Cortex of kidney (tissue), 1 donor: ENCODE data around the gene SYNGR1.
"Not testable (repeated sequence)": the region's sequence is repeated elsewhere in the genome, so short reads cannot be mapped to it uniquely, and the experiment has no call there.

Experiments used
- DNase-seq: peaks from one replicate; lab custom pipeline; 2025; lab: John Stamatoyannopoulos, UW

The SYNGR1 gene

GRCh38 chr22:39351689-39352214 lies 2.0 kb downstream of the SYNGR1 start:
- no peak for DNase-seq

DNA sequence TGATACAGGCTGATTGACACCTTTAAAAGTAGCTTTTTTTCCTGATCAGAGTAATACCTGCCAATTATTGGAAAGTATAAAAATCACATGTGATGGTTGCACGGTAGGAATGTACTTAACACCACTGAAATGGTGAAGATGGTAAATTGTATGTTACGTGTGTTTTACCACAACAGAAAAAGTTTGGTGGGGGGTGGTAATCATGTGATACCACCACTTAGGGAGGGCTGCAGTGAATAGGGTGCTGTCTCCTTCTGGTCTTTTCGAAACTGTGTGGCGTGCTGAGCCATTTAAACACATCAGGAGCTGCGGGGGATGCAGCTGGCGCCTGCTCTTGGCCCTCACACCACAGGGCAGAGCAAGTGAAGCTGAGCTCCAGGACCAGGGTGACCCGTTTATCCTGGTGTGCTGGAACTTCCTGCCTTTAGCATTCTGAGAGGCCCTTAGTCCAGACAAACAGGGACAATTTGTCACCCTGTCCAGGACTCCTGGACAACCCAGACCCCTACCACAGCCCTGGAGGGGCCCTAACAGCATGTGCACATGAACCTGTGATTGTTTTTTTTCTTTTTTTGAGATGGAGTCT lies 2.6 kb downstream of the SYNGR1 start:
- DNase-seq: no peak

DNA sequence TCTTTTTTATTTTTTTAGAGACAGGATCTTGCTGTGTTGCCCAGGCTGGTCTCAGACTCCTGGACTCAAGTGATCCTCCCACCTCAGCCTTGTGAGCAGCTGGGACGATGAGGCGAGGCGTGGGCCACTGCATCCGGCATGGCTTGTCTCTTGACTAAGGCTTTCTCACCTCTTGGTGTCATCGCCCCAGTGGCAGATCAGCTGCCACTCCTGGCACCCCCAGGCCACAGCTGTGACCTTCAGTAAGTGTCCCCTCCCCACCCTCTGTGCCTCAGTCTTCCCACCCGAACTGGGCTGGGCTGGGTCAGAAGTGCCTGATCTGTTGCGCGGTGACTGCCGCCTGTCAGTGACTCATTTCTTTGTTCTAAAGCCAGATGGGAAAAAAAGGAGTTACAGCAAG lies 3.6 kb downstream of the SYNGR1 start:
- DNase-seq: no peak

- no peak for DNase-seq
Observed at GRCh38 chr22:39355080-39355479, 5.3 kb downstream of the SYNGR1 start.

DNA sequence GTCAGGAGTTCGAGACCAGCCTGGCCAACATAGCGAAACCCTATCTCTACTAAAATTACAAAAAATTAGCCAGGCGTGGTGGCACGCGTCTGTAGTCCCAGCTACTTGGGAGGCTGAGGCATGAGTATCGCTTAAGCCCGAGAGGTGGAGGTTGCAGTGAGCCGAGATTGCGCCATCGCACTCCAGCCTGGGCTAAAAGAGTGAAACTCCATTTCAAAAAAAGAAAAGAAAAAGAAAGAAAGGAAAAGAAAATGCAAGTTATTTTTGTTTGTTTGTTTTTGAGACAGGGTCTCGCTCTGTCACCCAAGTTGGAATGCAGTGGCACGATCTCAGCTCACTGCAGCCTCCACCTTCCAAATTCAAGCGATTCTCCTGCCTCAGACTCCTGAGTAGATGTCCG lies 6.0 kb downstream of the SYNGR1 start:
- not testable (repeated sequence) for DNase-seq

- no peak for DNase-seq
Observed at GRCh38 chr22:39356464-39356863, 6.7 kb downstream of the SYNGR1 start.

GRCh38 chr22:39357110-39358108 lies 7.6 kb downstream of the SYNGR1 start:
- not testable (repeated sequence) for DNase-seq

DNA sequence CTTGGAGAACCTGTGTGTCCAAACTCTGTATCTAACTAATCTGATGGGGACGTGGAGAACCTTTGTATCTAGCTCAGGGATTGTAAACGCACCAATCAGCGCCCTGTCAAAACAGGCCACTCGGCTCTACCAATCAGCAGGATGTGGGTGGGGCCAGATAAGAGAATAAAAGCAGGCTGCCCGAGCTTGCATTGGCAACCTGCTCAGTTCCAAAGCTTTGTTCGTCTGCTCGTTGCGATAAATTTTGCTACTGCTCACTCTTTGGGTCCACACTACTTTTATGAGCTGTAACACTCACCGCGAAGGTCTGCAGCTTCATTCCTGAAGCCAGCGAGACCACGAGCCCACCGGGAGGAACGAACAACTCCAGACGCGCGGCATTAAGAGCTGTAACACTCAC lies 8.4 kb downstream of the SYNGR1 start:
- DNase-seq: not testable (repeated sequence)

DNA sequence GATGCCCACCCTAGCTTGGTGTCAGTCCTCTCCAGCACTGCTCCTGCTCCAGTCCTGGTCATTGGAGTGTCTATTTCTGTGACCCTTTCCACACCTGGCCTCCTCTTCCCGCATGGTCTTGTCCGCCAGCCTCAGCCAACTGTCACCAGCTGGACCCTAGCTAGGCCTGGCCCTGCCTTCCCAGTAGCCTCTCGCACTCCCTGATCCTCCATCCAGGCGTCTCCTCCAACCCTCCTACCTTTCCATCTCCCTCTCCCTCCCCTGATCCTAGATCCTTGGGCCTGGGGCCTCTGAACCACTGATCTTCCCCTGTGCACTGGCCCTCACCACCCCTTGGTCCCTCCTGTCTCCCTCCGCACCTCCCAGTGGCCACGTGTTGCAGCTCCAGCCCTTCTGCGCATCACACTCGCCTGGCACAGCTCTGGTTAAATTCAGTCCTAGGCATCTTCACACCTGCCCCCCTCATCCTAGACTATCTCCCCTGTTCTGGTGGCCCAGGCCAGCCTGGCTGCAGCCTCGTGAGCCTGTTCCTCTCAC lies 9.9 kb downstream of the SYNGR1 start:
- no peak for DNase-seq

GRCh38 chr22:39360242-39360641 lies 10.5 kb downstream of the SYNGR1 start:
- no peak for DNase-seq

DNA sequence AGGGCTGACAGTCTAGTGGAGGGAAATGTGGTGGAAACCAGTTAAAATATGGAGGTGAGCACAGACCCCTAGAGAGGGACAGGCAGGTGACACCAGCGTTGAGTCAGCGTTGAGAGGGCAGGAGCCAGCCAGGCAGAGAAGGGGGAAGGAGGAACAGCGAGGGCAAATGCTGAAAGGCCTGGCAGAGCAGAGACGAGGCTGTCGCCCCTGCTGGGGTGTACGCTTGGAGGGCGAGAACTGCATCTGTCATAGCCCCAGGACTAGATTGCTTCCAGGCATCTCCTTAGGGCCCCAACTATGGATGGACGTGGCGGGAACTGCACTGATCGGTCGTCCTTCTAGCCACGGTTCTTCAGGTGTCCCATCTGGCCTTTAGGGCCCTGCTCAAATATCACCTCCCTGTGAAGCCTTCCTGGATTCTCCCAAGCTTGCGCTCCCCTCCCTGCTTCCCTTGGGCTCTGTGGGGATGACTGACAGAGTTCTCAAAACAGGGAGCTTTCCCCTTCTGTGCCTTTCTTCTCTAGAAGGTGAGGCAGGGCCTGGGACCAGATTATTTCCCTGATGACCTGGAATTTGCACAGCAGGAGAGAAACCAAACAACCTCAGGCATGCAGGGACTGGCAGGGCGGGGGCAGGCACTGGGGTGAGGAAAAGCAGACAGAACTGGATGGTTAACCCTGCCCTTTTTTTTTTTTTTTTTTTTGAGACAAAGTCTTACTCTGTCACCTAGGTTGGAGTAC lies 11.1 kb downstream of the SYNGR1 start:
- no peak for DNase-seq

- no peak for DNase-seq
Observed at GRCh38 chr22:39361496-39361895, 11.7 kb downstream of the SYNGR1 start.

DNA sequence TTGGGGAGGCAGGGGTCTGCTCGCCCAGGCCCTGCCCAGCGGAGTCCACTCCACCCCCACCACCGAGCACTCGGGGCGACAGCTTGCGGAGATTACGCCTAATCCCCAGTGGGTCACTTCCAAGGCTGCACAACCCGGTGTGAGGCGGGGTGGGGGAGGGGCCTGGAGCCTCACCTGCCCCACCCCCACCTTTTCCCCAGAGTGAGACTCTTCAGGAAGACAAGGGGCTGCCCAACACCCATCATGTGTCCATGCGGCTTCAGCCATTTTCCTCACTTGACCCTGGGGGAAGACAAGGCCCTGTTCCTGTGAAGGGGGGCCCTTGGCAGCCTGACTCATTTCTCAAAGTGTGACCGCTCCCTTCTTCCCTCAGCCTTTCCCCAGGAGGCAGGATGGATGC lies 12.5 kb downstream of the SYNGR1 start:
- DNase-seq: no peak

- DNase-seq: no peak
Observed at GRCh38 chr22:39362932-39363331, 13.1 kb downstream of the SYNGR1 start.

- no peak for DNase-seq
Observed at GRCh38 chr22:39363751-39364515, 14.1 kb downstream of the SYNGR1 start.

DNA sequence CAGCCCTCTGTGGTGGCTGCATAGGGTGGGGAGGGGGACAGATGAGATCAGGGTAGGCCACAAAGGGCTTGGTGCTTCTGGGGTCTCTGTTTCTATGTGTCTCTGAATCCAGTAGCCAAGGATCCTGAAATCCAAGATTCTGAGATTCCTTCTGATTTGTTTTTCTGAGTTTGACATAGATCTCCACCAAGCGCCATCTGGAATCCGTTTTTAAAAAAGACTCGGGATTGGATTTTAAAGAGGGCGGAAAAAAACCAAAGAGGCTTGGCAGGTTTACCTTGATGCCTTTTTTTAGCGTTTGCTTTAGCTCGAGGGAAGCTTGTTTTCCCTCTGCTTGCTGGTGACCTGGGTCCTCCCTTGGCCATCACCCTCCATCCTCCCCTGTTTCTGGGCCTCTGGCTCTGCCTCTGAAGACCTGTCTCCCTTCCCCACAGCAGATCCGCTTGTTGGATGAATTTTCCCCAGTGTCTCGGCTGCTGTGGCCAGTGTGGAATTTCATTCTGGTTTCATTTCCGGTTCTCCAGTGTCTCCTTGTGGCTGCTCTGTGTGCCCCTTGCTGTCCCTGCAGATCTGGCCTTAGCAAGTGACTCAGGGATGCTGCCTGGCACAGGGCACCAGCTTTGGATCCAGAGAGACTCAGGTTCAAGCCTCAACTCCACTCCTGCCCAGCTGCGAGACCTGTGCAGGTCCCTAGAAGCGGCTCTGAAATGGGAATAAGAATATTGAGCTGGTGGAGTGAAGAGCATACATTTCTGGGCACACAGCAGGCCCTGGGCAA lies 15.1 kb downstream of the SYNGR1 start:
- no peak for DNase-seq

DNA sequence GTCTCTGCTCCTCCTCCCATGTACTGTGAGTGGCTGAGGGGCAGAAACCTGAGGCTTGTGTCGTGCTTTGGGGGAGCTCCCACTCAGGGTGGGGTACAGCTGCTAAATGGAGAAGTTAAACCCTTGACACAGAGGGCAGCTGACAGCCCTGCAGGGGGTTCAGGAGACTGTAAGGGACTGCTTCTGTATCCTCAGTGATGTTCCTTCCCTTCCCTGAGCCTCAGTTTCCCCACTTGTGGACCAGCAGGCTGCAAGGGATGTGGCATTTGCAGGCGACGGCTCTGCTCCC lies 15.6 kb downstream of the SYNGR1 start:
- DNase-seq: no peak

- no peak for DNase-seq
Observed at GRCh38 chr22:39367035-39367434, 17.2 kb downstream of the SYNGR1 start.

- DNase-seq: no peak
Observed at GRCh38 chr22:39368461-39368911, 18.7 kb downstream of the SYNGR1 start.

DNA sequence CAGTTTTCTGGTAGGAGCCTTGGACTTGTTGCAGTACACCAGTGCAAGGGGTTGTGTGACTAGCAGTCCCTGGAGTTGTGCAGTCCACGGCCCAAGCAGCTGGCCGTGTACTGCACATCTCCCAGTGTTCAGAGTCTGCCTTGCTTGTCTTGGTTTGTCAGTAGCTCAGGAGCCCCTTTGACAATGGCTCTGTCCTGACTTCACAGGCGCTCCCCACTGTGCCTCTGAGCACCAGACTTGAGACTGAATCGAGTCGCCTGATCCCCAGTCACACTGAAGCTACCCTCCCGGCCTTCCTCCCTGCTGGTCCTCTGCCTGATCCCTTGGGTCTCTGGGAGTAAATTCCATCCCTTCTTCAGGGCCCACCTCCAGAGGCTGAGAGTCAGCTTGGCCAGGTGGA lies 19.4 kb downstream of the SYNGR1 start:
- DNase-seq: no peak

DNA sequence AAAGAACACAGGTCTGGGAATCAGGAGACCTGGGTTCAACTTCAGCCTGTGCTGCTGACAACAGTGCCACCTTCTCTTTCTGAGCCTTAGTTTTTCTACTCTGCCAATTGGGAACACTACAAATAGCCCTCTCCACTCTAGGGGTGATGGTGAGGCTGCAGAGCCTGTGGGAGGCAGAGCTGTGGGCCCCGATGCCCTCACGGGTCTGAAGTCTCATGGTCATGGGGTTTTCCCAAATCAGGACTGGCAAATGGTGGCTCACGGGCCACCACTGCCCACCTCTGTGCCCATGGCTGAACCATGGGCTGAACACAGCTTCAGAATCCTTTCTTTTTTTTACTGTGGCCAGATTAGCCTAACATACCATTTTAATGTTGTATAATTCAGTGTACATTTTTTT lies 19.8 kb downstream of the SYNGR1 start:
- DNase-seq: no peak
